Hematopoietic multipotent progenitor cell treated with erythropoietin and hydrocortisone succinate and interleukin-3 and kit ligand, for 6 days (in vitro differentiated cells): ENCODE data around the gene DNAJC5.
"Not testable (repeated sequence)": the region's sequence is repeated elsewhere in the genome, so short reads cannot be mapped to it uniquely, and the experiment has no call there.

Experiments used
- DNase-seq: peaks from one replicate; pipeline ENCODE4 v3.0.0-alpha.2; 2015

The DNAJC5 gene

GRCh38 chr20:63957004-63957689, 62.2 kb downstream of the DNAJC5 start:
- DNase-seq, result peak; percentile 85

DNA sequence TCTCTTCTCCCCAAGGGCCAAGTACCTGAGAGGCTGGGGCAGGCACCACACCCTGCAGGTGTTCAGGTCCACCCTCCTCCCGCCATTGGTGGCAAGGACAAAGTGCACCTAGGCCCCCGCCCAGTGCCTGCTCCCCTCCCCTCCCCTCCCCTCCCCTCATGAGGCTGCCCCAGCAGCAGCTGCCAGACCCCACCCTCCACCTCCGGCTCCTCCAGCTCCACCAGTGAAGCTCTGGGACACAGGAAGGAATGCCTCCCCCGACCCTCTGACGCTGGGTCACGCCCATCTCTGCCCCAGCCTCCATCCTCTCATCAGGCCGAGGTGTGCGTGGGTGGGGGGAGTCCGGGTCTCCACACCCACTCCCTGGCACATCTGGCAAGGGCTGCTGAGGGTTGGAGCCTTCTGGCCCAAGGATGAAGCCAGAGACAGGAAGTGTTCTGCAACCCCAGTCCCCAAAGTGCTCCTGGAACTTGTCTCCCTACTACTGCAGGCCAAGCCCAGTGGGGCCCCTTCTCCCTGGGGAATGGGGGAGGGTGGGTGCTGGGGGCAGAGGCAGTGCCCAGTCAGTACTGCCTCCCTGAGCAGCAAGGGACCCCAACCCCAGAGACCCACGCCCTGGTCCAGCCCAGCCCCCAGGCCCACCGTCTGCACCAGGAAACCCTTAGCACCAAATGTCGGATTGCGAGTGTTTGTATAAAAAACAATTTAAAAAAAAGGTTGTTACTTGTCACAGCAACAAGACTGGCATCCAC, 62.9 kb downstream of the DNAJC5 start:
- DNase-seq, result peak; percentile 28

DNA sequence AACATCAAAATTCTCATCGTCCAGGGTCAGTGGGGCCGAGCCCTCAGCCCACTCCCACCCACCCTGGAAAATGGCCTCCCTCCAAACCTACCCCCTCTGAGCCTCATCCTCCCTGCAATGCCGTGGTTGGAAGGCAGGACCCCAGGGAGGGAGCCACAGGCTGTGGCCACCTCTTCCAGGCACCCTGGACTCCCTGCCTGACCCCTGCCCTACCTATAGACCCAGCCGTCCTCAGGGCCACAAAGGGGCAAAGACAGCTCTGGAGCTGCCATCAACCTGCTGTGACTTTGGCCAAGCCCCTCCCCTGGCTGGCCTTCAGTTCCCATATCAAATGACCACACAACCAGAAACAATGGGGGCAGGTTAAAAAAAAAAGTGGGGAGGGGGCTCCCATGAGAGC, 63.5 kb downstream of the DNAJC5 start:
- DNase-seq, result no peak

DNA sequence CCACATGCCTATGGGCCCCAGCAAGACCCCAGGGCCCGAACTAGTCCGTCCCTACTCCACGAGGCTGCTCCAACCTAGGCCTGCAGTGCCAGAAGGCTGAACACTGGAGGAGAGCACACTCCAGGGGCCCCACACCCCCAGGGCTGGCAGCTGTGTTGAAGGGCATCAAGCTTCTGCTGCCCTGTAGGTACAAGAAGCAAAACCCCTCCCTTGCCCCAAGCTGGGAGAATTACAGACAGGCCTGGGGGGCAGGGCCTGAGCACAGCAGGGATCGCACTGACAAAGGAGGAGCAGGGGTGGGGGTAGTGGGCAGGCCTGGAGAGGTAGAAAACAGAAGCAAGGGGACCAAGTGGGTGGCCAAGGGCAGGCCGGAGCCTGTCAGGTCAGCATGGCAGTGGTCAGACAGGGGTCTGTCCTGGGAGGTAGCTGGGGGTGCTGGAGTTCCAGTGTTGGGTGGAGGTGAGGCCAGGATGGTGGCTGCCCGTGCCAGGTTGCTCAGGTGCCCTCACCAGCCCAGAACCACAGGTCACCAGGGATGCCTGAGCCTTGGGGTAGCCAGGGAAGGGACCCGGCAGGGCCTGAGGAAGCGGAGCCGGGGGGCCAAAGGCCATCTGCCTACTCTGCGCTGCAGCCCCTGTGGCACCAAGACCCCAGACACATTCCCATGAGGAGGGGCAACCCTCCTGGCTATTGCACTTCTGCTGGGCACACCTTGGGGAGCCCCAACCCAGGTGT, 64.2 kb downstream of the DNAJC5 start:
- DNase-seq, result no peak

GRCh38 chr20:63959699-63960075, 64.8 kb downstream of the DNAJC5 start:
- no peak for DNase-seq

GRCh38 chr20:63960654-63961621, 66.0 kb downstream of the DNAJC5 start:
- not testable (repeated sequence) for DNase-seq

DNA sequence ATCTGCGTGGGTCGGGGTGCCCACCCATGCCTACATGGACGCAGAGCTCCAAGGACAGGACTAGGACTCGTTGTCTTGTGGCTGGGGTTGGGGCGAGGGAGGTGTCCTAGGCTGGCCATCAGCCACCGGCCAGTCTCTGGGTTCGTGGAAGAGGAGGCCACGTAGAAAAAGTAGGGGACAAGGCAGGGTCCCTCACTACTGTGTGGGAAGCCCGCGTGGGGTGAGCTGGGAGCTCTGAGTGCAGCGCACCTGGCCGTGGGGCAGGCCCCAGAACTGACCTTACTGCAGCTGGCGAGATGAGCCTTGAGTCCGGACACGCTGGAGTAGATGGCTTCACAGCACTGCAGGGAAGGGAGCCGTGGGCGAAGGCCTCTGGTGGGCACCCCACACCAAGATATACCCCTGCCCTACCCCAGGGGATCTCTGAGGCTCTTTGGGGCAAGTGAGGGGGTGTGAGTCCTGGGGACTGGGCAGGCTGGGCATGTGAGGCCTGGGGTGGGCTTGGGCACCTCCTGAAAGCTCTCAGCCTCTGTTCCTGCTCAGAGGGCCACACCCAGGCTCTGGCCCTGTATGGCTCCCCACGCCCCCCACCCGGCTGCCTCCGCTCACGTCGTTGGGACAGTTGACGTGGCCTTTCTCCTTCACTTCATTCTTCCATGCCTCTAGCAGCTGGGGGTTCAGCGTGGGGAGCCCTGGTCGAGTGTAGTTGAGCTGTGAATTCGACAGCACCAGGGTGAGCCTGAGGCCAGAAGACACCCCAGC, 66.9 kb downstream of the DNAJC5 start:
- no peak for DNase-seq

- no peak for DNase-seq
These were observed 67.8 kb downstream of the DNAJC5 start for GRCh38 chr20:63962426-63963347.

- DNase-seq, result no peak
These were observed 68.4 kb downstream of the DNAJC5 start for GRCh38 chr20:63963348-63963741.

DNA sequence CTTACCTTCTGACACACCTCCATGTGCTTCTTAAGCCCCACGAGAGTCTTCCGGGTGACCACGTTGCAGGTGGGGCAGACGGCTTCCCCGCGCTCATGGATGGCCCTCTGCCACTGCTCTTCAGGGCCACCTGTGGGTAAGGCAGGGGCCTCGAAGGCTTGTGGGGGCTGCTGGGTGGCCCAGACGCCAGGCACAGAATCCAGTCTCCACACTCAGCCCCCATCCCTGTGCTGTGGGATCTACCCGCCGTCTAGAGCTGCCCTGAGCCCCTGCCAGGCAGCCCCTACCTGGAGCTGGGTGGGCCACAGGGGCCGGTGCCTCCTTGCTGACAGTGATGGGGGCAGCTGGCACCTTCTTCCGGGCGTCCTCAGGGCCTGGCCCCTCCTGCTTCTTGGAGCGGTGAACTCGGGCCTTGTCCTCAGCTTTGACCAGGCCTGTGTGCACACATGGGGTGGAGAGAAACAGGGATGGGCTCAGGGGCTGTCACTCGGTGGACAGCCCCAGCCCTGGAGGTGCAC, 68.9 kb downstream of the DNAJC5 start:
- no peak for DNase-seq

DNA sequence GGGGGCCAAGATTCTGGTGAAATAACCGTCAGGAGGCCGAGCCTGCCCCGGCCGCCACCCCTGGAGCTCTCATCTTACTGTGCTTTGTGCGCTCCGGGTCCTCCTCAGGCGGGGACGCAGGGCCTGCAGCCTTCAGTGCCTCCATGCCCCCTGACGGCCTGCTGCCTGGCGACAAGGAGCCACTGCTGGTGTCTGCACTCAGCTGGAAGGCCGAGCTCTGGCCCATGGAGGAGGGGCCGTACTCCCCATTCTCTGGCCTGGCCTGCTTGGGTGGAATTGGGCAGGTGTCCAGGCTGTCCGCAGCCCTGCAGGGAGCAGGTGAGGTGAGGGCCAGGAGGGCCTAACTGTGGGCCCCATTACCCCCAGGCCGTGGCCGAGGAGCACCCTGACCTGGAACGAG, 69.5 kb downstream of the DNAJC5 start:
- DNase-seq, result no peak

DNA sequence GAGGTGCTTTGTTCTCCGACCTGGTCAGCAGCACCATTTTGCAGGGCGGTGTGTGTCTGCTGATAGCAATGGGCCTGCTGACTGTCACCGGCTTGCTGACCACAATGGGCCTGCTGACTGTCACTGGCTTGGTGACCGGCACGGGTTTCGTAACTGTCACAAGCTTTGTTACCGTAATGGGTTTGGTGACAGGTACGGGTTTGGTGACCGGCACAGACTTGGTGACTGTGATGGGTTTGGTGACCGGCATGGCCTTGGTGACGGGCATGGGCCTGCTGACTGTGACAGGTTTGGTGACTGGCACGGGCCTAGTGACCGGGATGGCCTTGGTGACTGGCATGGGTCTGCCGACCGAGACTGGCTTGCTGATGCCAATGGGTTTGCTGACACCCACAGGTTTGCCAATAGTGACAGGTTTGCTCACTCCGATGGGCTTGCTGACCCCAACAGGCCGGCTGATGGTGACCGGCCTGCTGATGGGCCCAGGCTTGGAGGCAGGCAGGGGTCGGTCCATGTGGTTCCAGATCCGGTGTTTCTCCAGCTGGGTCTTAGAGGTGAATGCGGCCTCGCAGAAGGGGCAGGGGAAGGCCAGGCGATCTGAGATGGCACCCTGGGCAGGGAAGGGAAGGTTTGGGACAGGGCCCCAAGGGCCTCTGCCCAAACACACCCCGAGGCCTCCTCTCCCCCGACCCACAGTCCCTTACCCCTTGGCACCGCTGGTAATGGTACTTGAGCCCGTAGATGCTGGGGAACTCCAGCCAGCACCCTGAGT, 71.4 kb downstream of the DNAJC5 start:
- DNase-seq, result no peak

GRCh38 chr20:63966944-63967322, 72.0 kb downstream of the DNAJC5 start:
- DNase-seq, result no peak

- no peak for DNase-seq
These were observed 72.6 kb downstream of the DNAJC5 start for GRCh38 chr20:63967330-63968135.

GRCh38 chr20:63968136-63968927, 73.4 kb downstream of the DNAJC5 start:
- DNase-seq, result peak; percentile 22

GRCh38 chr20:63968928-63969760, 74.2 kb downstream of the DNAJC5 start:
- DNase-seq, result peak; percentile 56
